ENCODE data around the gene ADAMTS19.
A peak's percentile ranks its signal among the peaks of the same experiment; 100 is the strongest.
"Not testable (repeated sequence)": the region's sequence is repeated elsewhere in the genome, so short reads cannot be mapped to it uniquely, and the experiment has no call there.

Gene ADAMTS19, protein sequence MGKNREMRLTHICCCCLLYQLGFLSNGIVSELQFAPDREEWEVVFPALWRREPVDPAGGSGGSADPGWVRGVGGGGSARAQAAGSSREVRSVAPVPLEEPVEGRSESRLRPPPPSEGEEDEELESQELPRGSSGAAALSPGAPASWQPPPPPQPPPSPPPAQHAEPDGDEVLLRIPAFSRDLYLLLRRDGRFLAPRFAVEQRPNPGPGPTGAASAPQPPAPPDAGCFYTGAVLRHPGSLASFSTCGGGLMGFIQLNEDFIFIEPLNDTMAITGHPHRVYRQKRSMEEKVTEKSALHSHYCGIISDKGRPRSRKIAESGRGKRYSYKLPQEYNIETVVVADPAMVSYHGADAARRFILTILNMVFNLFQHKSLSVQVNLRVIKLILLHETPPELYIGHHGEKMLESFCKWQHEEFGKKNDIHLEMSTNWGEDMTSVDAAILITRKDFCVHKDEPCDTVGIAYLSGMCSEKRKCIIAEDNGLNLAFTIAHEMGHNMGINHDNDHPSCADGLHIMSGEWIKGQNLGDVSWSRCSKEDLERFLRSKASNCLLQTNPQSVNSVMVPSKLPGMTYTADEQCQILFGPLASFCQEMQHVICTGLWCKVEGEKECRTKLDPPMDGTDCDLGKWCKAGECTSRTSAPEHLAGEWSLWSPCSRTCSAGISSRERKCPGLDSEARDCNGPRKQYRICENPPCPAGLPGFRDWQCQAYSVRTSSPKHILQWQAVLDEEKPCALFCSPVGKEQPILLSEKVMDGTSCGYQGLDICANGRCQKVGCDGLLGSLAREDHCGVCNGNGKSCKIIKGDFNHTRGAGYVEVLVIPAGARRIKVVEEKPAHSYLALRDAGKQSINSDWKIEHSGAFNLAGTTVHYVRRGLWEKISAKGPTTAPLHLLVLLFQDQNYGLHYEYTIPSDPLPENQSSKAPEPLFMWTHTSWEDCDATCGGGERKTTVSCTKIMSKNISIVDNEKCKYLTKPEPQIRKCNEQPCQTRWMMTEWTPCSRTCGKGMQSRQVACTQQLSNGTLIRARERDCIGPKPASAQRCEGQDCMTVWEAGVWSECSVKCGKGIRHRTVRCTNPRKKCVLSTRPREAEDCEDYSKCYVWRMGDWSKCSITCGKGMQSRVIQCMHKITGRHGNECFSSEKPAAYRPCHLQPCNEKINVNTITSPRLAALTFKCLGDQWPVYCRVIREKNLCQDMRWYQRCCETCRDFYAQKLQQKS

DNA sequence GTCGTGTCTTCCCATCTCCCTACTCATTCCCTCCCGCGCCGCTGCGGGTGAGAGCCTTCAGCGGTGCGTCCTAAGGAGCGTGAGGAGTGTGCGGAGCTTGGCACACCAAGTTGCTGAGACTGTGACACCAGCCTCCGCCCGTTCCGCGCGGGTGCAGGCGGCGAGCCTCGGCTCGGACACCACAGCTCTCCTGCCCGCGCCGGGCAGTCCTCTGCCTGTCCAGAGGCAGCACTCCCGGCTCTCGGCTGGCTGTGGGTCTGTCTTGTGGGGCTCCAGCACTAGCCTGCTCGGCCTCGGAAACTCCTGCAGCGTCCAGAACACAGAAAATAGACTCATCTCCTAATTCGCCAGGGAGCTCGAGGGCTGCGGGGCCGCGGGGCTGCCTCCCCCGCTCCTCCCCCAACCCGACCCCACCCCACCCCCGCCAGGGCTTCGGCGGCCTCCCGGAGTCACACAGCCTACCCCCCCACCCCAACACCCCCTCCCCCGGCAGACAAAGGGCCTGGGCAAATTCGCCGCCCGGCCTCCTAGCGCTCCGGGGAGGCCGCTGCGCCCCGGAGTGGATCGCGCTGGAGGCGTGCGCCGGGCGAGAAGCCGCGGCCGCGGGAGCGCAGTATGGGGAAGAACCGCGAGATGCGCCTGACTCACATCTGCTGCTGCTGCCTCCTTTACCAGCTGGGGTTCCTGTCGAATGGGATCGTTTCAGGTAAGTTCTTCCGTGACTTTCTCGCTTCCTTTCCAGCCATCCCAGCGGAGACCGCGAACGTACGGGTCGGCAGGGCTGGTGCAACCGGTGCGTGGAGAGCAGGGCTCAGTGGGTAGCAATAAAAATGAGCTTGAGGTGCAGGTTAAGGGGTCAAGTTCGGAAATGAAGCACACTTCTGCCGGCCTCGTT is at the start of gene ADAMTS19:
ADAMTS19 (plus strand) TSS at position 522 of the 895 bp plus-strand sequence; CDS start at position 616, 94 bp downstream.
- DNase-seq (peak; percentile 23), ATAC-seq (peak; percentile 28)

DNA sequence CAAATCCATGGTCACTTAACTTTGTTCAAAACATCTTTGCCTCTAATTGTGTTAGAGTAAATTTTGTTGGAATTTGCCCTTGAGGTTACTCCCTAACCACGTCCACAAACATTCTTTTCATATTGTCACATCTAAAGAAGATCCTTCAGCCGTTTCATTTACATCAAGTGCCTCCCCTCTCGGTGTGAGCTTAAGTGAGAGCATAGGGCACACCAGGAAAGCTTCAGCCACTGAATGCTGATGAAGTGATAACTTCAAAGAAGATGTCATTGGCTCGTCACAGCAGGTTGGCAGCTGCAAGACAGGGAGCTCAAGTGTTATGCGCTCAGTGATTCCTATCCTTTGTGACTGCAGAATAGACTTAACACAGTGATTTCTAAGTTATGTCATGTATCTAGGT is 49.6 kb upstream of the ADAMTS19 start:
- ATAC-seq = no peak

DNA sequence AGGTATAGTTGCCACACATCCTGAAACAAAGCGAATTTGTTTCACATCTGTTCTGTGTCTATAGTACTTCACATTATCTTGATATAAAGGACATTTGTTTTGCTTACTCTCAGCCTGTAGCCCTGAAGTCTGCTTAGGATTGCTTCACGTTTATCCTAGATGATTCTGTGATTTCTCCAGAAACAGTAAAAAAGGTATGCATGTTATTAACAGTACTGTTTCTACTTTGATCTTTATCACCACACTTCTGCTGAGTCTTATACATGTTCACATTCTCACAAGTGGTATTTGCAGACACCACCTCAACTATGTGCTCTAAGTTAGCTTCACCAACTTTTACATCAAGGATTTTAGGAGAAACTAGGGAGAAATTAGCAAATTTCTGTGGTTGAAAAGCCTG is 47.4 kb upstream of the ADAMTS19 start:
- DNase-seq (no peak), ATAC-seq (no peak)

More for the DNA sequence above, 49.6 kb upstream of the ADAMTS19 start:
- no peak for DNase-seq

DNA sequence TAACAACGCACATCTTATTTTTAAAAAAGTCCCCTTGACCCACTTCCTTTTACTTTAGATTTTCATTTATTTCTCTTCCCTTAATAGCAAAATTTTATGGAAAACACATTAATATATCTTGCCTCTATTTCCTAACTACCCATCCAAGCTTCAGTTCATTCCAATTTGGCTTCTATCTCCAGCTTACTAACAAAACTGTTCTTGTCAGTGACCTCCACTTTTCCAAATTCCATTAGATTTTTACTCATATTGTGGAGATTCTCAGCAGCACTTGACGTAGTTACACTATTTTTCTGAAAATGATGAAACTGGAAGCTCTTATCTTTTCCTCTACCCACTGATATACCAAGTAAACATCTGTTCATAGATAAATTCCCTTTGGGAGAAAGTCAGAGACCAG is 46.5 kb upstream of the ADAMTS19 start:
- no peak for ATAC-seq
- DNase-seq = no peak

DNA sequence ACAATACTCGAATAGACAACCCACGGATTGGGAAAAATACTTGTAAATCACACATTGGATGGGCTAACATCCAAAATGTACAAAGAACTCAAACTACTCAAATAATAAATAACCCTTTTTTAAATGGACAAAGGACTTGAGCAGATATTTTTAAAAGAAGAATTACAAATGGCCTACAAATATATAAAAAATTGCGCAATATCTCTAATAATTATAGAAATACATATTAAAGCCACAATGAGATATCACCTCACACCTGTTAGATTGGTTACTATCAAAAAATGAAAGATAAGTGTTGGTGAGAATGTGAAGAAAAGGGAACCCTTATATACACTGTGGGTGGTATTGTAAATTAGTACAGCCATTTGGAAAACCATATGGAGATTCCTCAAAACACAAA is 40.8 kb upstream of the ADAMTS19 start:
- ATAC-seq (no peak), DNase-seq (no peak)

DNA sequence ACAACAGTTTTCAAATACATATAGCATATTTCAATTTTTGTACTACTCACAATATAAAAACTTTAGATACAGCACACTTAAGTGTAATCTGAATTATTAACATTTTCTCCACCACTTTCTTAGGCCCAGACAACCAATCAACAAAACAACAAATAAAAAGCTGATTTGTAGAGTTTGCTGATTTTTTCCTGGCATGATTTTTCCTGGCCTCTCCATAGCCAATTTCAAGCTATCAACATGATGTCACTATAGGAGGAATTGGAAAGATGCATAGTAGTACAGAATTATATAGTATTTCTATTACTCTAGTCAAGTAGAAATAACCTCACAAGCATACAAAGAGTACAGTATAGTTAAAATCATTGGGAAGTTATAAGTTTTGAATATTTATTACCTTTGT is 35.1 kb upstream of the ADAMTS19 start:
- DNase-seq (no peak), ATAC-seq (no peak)

DNA sequence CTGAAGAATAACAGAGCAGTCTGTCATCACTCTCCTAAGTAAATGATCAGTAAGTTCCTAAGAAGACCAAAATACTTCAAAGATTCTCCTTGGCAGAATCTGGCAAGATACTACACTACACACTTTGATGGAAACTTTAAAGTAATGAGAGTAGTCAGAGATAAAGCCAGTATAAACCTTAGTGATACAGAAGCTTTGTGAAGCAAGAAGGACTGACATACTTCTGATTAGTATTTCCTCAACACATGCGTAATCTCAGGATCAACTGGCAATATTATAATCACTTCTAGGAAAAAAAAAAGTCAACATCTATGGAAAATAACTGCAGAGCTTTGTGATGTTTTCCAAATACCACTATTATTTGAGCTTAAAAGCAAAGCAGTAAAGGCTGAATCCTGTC is 34.0 kb upstream of the ADAMTS19 start:
- ATAC-seq = no peak
- no peak for DNase-seq

DNA sequence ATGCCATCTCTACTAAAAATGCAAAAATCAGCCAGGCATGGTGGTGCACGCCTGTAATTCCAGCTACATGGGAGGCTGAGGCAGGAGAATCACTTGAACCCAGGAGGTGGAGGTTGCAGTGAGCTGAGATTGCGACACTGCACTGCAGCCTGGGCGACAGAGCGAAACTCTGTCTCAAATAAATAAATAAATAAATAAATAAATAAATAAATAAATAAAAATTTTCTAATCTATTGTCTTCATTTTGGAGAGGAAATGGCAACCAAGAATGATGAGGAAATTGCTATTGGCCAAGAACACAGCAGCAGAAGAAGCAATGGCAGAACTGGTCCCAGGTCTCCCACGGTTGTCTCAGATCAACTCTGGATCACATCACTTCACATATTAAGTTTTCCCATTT is 31.5 kb upstream of the ADAMTS19 start:
- not testable (repeated sequence) for ATAC-seq

DNA sequence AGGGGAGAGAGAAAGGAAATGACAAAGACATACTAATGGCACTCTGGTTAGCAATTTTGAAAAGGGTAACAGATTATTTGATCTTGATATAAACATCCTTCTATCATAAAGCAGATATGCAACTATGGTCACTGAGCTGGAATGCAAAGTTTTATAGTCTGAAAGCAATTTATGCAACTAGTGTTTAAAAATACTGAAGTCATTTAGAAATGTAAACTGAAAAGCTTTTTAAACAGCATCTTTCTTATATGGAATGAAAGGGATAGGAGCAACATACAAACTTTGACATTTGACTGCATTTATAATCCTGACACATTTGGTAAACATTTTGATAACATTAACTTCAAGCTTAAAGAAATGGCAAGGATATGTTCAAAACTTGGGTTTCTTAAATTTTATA is 28.7 kb upstream of the ADAMTS19 start:
- DNase-seq (no peak), ATAC-seq (no peak)

More for the DNA sequence above, 31.5 kb upstream of the ADAMTS19 start:
- not testable (repeated sequence) for DNase-seq

DNA sequence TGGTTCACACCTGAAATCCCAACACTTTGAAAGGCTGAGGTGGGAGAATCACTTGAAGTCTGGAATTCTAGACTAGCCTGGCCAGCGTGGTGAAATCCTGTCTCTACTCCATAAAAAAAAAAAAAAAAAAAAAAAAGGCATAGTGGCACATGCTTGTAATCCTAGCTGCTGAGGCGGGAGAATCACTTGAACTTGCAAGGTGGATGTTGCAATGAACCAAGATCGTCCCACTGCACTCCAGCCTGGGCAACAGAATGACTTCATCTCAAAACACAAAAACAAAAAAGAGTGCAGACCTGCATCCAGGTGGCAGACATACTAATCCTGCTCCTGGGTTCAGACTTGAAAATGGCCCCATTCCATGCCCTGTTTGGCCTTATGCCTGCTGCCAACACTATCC is 21.8 kb upstream of the ADAMTS19 start:
- ATAC-seq (no peak), DNase-seq (no peak)

DNA sequence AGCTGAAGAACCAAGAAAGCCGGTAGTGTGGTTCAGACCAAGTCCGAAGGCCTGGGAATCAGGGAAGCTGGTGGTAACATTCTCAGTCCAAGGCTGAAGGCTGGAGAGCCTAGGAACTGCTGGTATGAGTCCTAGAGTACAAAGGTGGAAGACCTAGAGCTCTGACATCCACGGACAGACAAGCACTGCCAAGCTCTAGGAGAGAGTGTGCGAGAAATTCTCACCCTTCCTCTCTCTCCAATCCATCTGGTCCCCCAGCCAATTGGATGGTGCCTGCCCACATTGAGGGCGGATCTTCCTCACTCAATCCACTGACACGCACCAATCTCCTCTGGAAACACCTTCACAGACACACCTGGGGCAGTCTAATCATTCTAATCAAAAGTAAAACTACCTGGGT is 19.7 kb upstream of the ADAMTS19 start:
- ATAC-seq (no peak), DNase-seq (no peak)

DNA sequence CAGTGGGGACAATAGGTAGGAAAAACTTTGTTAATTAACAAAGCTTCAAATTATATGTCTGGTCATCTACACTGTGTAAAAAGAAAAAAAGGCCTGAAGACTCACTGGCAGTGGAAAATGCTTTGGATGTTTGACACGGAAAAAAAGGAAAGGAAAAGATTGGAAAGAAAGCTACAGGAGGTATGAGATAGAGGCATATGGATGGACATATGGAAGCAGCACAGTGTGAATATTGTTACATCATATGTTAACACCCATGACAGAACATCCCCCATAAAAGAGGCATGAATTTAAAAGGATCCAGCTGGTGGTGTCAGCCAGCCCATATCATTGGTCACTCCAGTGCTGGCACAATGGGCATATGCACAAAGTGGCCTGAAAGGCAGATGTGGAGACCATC is 19.0 kb upstream of the ADAMTS19 start:
- no peak for DNase-seq
- no peak for ATAC-seq

DNA sequence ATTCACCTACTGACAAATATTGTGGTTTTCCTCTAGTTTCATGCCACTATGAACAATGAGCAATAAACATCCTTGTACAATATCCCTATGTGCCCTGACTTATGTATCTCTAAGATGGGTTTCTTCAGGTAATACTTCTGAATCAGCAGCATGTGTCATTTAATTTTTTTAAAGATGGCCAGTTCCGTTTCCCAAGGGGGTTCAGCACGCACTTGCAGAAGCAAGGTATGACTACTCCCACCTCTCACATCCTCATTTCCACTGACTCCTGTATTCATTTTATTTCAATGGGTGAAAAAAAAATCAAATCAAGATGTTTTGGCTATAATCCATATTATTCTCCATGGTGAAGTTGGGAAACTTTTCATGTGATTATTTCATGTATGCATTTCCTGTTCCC is 14.7 kb upstream of the ADAMTS19 start:
- ATAC-seq = no peak
- DNase-seq = no peak

DNA sequence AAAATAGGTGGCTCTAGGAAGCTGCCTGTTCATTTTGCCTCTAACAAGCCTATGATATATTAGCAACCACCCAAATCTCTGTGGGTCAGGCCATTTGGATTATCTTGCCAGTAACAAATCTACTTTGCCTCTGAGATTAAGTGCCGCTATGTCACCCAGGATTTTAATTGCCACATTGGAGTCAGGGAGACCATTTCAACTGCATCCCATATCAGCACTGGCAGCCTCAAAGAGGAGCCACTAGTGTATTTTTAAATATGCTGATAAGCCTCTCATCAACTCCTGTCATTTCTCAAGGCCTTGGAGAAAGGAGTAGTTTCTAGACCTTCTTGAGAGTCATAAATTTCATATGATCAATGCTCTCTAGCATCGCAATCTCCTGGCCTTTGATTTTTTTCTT is 12.1 kb upstream of the ADAMTS19 start:
- ATAC-seq (no peak), DNase-seq (no peak)

DNA sequence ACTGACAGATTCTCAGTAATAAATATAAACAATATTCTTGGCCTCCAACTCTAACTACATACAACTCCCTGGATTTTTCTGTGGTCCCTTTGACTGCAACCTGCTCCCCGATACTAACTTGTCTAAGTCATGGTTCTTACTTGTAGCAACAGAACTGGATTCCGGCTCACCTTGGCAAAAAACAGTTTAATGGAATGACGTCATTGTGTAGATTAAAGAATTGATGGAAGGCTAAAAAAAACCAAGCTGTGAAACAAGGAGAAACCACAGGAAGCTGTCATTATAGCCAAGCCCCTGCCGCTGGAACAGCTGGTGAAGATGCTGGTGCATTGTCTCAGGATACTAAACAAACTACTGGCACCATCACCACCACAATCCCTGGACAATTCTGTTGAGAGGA is 11.4 kb upstream of the ADAMTS19 start:
- no peak for ATAC-seq
- no peak for DNase-seq

DNA sequence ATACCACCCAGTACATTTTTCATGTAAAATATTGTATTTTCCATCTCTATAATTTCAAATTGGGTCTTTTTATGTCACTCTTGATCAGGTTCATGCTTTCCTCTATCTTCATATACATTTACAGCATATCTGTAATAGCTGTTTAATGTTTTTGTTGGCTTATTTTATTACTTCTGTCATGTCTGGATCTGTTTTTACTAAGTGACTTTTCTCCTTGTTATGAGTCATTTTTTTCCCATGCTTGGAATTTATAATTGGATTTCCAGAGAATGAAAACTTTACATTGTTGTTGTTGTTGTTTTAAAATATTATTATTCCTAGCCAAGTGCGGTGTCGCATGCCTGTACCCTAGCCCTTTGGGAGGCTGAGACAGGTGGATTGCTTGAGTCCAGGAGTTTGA is 5.6 kb upstream of the ADAMTS19 start:
- DNase-seq = no peak

DNA sequence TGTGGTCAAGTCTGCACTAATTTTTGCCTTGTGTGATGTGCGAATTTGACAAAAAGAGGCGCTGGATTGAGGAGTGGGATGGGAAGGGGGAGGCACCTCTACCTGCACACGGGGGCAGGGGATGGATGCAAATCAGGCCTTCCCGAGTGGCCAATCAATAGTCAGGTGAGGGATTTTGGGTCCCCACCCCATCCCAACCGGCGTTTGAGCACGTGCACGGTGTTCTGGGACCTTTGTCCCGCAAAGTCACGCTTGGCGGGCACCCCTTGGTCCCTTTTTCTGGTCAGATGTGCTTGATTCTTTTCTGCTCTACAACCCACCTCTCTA is 685 bp upstream of the ADAMTS19 start:
- ATAC-seq (no peak), DNase-seq (no peak)

More for the DNA sequence above, 5.6 kb upstream of the ADAMTS19 start:
- ATAC-seq = no peak

DNA sequence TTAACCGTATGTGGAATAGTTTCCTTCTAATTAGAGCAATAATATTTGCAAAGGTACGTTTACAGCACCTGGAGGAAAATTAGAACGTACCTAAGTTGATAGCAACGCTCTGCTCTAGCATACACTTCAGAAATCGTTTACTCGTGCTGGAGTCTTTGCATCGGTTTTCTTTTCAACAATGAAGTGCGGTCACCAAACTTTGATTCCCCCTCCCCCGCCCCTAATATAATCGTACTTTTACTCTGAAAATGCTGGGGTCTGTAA is 506 bp downstream of the ADAMTS19 start:
- no peak for DNase-seq
- no peak for ATAC-seq

DNA sequence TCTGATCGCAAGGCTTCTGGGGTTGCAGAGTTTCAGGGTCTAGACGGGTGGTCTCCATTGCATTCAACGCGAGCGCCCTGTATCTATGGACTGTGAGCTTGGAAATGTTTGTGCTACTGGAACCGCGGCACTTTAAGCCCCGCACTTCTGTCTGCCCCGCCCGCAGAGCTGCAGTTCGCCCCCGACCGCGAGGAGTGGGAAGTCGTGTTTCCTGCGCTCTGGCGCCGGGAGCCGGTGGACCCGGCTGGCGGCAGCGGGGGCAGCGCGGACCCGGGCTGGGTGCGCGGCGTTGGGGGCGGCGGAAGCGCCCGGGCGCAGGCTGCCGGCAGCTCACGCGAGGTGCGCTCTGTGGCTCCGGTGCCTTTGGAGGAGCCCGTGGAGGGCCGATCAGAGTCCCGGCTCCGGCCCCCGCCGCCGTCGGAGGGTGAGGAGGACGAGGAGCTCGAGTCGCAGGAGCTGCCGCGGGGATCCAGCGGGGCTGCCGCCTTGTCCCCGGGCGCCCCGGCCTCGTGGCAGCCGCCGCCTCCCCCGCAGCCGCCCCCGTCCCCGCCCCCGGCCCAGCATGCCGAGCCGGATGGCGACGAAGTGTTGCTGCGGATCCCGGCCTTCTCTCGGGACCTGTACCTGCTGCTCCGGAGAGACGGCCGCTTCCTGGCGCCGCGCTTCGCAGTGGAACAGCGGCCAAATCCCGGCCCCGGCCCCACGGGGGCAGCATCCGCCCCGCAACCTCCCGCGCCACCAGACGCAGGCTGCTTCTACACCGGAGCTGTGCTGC is 1.0 kb downstream of the ADAMTS19 start:
- ATAC-seq (peak; percentile 55), DNase-seq (peak; percentile 18)

DNA sequence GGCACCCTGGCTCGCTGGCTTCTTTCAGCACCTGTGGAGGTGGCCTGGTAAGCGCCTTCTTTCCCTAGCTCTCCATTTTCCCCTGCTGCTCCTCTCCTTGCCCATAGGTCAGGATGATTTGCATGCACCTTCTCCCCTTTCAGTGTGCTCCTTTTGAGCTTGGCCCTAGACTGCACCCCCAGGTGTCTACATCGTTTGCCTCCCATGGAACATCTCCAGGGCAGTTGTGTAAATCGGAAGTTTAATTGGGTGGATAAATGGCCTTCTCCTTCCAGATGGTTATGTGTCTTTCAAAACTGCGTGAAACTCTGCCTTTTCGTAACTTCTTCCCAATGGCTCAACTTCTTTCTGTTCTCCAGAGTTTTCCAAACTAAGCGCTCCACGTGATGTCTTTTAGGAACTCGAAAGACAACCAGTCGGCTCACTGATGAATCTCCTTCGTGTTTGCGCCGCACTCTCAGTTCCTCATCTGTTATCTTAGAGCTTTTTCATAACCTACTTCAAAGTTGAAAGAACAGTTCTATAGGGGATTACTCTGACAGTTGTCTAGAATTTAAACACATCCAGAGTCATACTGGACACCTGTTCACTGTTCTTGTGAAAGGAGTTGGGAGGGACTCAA is 1.7 kb downstream of the ADAMTS19 start:
- ATAC-seq (no peak), DNase-seq (no peak)

Data from stimulated activated naive CD8-positive, alpha-beta T cell treated with anti-CD3 and anti-CD28 coated beads, Interleukin-15, Interleukin-2, amounts not matched to agents 100 U/mL and 50 U/mL, for 24 hours (primary cell).